ENCODE data around the gene PAWR. TPM values are rescaled to one million over a fixed set of nuclear protein-coding genes. Genes with fewer than 3 reads are reported as not detected.
A peak's percentile ranks its signal among the peaks of the same experiment; 100 is the strongest.

The PAWR gene
- total and polyA plus RNA-seq, 2 of the 13 experiments (the other 11 are each of a cell fraction or from before 2014, with no cell fraction given), result 29.1 to 36.1 TPM

DNA sequence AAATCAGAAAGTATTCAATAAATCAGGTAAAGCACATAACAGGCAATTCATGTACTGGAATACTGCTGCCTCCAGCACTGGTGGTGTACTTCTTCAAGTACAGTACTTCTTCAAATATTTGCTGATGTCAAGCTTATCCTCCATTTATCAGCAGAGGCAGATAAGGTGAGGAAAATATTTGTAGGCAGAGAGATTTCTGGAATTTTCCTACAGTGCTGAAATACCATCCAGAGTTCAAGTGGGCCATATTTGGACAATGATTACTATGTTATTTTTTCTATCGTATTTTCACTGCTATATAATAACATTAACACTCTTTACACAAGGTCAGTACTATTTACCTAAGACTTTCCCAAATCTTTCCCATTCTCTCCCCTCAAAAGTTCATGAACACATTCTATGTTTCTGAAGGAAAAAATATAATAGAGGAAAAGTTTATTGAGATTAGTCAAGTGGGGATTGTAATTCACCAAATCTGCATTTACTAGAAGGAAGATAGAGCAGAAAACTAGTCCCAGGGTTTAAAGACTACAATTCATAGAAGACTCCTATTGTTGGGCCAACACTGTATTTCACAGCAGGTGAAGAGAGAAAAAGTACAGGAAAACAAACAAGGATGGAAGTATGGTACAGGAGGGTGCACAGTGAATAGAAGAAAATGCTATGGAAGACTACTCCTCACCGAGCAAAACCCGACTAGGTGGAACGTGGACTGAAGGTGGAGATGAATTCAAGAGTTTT, 141.1 kb downstream of the PAWR start (continued):
- TF ChIP-seq, protein P1, sequence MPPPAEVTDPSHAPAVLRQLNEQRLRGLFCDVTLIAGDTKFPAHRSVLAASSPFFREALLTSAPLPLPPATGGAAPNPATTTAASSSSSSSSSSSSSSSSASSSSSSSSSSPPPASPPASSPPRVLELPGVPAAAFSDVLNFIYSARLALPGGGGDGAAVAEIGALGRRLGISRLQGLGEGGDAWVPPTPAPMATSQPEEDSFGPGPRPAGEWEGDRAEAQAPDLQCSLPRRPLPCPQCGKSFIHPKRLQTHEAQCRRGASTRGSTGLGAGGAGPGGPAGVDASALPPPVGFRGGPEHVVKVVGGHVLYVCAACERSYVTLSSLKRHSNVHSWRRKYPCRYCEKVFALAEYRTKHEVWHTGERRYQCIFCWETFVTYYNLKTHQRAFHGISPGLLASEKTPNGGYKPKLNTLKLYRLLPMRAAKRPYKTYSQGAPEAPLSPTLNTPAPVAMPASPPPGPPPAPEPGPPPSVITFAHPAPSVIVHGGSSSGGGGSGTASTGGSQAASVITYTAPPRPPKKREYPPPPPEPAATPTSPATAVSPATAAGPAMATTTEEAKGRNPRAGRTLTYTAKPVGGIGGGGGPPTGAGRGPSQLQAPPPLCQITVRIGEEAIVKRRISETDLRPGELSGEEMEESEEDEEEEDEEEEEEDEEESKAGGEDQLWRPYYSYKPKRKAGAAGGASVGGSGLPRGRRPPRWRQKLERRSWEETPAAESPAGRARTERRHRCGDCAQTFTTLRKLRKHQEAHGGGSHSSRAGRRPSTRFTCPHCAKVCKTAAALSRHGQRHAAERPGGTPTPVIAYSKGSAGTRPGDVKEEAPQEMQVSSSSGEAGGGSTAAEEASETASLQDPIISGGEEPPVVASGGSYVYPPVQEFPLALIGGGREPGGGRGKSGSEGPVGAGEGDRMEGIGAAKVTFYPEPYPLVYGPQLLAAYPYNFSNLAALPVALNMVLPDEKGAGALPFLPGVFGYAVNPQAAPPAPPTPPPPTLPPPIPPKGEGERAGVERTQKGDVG (CRISPR knock-in tag; IDR thresholded peaks at IDR 0.05; ENCODE audit: borderline replicate concordance), result no peak
- TF ChIP-seq NR2C2 (CRISPR knock-in tag; IDR thresholded peaks at IDR 0.05; ENCODE audit: borderline replicate concordance) (no peak), TCF7 (IDR thresholded peaks at IDR 0.05; ENCODE audit: low read depth) (peak; percentile 50), ZNF670 (CRISPR knock-in tag; IDR thresholded peaks at IDR 0.05; ENCODE audit: borderline replicate concordance) (no peak), KLF11 (CRISPR knock-in tag; IDR thresholded peaks at IDR 0.05) (no peak), HNRNPH1 (optimal IDR thresholded peaks at IDR 0.05; ENCODE audit: low read depth, low read length) (no peak), MAZ (IDR thresholded peaks at IDR 0.05; ENCODE audit: borderline replicate concordance, low read depth, low read length) (no peak), MAZ (CRISPR knock-in tag; IDR thresholded peaks at IDR 0.05; ENCODE audit: low read depth) (no peak), ESRRA (CRISPR knock-in tag; IDR thresholded peaks at IDR 0.05; ENCODE audit: low read depth) (no peak), ZBTB3 (CRISPR knock-in tag; IDR thresholded peaks at IDR 0.05; ENCODE audit: borderline replicate concordance, low read depth) (no peak), ZFP36L1 (CRISPR knock-in tag; IDR thresholded peaks at IDR 0.05) (no peak), ZNF7 (CRISPR knock-in tag; IDR thresholded peaks at IDR 0.05) (no peak), FOSL2 (CRISPR knock-in tag; IDR thresholded peaks at IDR 0.05) (peak; percentile 40; the same call in 1 of the 2 replicates), ISL2 (CRISPR knock-in tag; IDR thresholded peaks at IDR 0.05) (peak; percentile 94), ZNF629 (CRISPR knock-in tag; conservative IDR thresholded peaks at IDR 0.05) (no peak), KDM5A (IDR thresholded peaks at IDR 0.05; ENCODE audit: borderline replicate concordance, low read length) (no peak), IKZF4 (CRISPR knock-in tag; IDR thresholded peaks at IDR 0.05; ENCODE audit: borderline replicate concordance, low read depth, not compliant biosample characterization) (no peak)
- TF ChIP-seq, protein P2, sequence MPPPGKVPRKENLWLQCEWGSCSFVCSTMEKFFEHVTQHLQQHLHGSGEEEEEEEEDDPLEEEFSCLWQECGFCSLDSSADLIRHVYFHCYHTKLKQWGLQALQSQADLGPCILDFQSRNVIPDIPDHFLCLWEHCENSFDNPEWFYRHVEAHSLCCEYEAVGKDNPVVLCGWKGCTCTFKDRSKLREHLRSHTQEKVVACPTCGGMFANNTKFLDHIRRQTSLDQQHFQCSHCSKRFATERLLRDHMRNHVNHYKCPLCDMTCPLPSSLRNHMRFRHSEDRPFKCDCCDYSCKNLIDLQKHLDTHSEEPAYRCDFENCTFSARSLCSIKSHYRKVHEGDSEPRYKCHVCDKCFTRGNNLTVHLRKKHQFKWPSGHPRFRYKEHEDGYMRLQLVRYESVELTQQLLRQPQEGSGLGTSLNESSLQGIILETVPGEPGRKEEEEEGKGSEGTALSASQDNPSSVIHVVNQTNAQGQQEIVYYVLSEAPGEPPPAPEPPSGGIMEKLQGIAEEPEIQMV (CRISPR knock-in tag; IDR thresholded peaks at IDR 0.05; ENCODE audit: low read depth), result no peak
- TF ChIP-seq, protein P3, sequence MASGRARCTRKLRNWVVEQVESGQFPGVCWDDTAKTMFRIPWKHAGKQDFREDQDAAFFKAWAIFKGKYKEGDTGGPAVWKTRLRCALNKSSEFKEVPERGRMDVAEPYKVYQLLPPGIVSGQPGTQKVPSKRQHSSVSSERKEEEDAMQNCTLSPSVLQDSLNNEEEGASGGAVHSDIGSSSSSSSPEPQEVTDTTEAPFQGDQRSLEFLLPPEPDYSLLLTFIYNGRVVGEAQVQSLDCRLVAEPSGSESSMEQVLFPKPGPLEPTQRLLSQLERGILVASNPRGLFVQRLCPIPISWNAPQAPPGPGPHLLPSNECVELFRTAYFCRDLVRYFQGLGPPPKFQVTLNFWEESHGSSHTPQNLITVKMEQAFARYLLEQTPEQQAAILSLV (CRISPR knock-in tag; IDR thresholded peaks at IDR 0.05; ENCODE audit: borderline replicate concordance), result no peak
- TF ChIP-seq, protein P4, sequence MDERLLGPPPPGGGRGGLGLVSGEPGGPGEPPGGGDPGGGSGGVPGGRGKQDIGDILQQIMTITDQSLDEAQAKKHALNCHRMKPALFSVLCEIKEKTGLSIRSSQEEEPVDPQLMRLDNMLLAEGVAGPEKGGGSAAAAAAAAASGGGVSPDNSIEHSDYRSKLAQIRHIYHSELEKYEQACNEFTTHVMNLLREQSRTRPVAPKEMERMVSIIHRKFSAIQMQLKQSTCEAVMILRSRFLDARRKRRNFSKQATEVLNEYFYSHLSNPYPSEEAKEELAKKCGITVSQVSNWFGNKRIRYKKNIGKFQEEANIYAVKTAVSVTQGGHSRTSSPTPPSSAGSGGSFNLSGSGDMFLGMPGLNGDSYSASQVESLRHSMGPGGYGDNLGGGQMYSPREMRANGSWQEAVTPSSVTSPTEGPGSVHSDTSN (CRISPR knock-in tag; IDR thresholded peaks at IDR 0.05), result no peak
- TF ChIP-seq, protein P5, sequence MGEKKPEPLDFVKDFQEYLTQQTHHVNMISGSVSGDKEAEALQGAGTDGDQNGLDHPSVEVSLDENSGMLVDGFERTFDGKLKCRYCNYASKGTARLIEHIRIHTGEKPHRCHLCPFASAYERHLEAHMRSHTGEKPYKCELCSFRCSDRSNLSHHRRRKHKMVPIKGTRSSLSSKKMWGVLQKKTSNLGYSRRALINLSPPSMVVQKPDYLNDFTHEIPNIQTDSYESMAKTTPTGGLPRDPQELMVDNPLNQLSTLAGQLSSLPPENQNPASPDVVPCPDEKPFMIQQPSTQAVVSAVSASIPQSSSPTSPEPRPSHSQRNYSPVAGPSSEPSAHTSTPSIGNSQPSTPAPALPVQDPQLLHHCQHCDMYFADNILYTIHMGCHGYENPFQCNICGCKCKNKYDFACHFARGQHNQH (CRISPR knock-in tag; IDR thresholded peaks at IDR 0.05), result no peak; the same call in 1 of the 2 replicates
